ENCODE data around the gene ELMO1.

ELMO1 gene

GRCh38 chr7:36821617-36822016, 627.0 kb downstream of the ELMO1 start:
- no peak for DNase-seq (ENCODE audit: low read depth)

GRCh38 chr7:36820527-36821170, 628.0 kb downstream of the ELMO1 start:
- peak; percentile 65 for DNase-seq (ENCODE audit: low read depth)

- no peak for DNase-seq (ENCODE audit: low read depth)
These were observed 629.0 kb downstream of the ELMO1 start for GRCh38 chr7:36819639-36820038.

DNA sequence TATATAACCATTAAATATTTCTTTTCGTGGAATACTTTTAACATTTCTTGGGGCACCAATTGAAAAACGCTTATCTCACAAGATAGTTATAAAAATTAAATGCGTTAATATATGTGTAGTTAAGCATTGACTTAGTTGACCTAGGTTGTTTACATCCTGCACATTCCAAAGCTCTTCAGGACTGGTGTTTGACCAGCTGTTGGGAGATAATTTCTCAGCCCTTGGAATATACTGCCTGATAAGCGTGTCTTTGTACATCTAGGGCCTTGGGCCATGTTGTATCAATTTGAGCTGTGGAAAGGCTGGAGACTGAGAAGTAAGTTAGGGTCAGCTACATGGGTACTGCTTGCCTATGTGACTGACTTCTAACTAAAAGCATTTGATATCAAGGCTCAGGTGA, 634.4 kb downstream of the ELMO1 start:
- DNase-seq (ENCODE audit: low read depth), result no peak

GRCh38 chr7:36811807-36812206, 636.9 kb downstream of the ELMO1 start:
- DNase-seq (ENCODE audit: low read depth), result no peak

GRCh38 chr7:36810489-36810888, 638.2 kb downstream of the ELMO1 start:
- DNase-seq (ENCODE audit: low read depth), result no peak

DNA sequence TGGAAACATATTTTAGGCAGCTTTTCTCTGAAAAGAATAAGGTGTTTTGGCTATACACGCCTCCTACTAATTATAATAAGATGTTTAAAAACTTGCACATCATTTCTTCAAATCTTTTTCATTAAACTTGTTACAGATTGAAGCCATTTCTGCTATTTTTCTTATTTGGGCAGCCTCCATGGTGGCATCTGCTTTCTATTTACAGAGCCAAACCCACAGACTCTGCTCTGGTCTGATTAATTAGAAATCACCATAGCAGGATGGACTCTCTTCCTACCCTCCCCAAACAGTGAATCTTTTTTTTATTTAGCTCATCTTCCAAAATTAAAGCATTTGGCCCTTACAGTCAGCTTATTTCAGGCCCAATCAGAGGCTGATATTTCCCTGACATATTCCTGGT, 638.6 kb downstream of the ELMO1 start:
- no peak for DNase-seq (ENCODE audit: low read depth)

GRCh38 chr7:36809510-36809909, 639.2 kb downstream of the ELMO1 start:
- no peak for DNase-seq (ENCODE audit: low read depth)

- DNase-seq (ENCODE audit: low read depth), result no peak
These were observed 639.6 kb downstream of the ELMO1 start for GRCh38 chr7:36809086-36809485.

GRCh38 chr7:36806891-36807290, 641.8 kb downstream of the ELMO1 start:
- no peak for DNase-seq (ENCODE audit: low read depth)

Measured in HS-5 (cell line).